ENCODE results near the gene EZR.

DNA sequence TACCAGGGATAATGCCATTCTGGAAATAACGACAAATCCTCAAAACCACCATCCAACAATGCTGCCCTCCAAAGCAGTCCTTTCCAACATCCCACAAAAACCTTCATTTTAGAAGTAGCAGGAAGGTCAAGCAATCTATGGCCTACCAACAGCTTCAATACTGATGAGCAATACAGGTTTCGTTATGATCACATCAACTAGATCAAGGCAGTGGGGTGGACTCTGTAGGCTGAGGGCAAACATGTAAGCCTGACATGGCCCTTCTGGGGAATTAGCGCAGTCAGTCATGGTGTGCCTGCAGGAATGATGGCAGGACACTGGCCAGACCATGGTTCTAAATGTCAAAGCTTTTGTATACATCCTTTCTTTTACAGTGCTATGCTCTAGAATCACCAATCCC is 41.7 kb downstream of the EZR start:
- TF ChIP-seq HDGF (IDR thresholded peaks at IDR 0.05), result no peak
- TF ChIP-seq, protein P1, sequence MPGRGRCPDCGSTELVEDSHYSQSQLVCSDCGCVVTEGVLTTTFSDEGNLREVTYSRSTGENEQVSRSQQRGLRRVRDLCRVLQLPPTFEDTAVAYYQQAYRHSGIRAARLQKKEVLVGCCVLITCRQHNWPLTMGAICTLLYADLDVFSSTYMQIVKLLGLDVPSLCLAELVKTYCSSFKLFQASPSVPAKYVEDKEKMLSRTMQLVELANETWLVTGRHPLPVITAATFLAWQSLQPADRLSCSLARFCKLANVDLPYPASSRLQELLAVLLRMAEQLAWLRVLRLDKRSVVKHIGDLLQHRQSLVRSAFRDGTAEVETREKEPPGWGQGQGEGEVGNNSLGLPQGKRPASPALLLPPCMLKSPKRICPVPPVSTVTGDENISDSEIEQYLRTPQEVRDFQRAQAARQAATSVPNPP (IDR thresholded peaks at IDR 0.05; ENCODE audit: borderline replicate concordance, insufficient read depth, insufficient read length), result no peak
- TF ChIP-seq NR1H2 (CRISPR knock-in tag; IDR thresholded peaks at IDR 0.05), result no peak
- TF ChIP-seq, protein P2, sequence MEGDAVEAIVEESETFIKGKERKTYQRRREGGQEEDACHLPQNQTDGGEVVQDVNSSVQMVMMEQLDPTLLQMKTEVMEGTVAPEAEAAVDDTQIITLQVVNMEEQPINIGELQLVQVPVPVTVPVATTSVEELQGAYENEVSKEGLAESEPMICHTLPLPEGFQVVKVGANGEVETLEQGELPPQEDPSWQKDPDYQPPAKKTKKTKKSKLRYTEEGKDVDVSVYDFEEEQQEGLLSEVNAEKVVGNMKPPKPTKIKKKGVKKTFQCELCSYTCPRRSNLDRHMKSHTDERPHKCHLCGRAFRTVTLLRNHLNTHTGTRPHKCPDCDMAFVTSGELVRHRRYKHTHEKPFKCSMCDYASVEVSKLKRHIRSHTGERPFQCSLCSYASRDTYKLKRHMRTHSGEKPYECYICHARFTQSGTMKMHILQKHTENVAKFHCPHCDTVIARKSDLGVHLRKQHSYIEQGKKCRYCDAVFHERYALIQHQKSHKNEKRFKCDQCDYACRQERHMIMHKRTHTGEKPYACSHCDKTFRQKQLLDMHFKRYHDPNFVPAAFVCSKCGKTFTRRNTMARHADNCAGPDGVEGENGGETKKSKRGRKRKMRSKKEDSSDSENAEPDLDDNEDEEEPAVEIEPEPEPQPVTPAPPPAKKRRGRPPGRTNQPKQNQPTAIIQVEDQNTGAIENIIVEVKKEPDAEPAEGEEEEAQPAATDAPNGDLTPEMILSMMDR (IDR thresholded peaks at IDR 0.05 in 2 of 3, conservative IDR thresholded peaks at IDR 0.05 in 1 of 3; ENCODE audit: insufficient read depth in 2 of 3, low read depth in 1 of 3, low read length in 3 of 3), result no peak
- TF ChIP-seq, protein P3, sequence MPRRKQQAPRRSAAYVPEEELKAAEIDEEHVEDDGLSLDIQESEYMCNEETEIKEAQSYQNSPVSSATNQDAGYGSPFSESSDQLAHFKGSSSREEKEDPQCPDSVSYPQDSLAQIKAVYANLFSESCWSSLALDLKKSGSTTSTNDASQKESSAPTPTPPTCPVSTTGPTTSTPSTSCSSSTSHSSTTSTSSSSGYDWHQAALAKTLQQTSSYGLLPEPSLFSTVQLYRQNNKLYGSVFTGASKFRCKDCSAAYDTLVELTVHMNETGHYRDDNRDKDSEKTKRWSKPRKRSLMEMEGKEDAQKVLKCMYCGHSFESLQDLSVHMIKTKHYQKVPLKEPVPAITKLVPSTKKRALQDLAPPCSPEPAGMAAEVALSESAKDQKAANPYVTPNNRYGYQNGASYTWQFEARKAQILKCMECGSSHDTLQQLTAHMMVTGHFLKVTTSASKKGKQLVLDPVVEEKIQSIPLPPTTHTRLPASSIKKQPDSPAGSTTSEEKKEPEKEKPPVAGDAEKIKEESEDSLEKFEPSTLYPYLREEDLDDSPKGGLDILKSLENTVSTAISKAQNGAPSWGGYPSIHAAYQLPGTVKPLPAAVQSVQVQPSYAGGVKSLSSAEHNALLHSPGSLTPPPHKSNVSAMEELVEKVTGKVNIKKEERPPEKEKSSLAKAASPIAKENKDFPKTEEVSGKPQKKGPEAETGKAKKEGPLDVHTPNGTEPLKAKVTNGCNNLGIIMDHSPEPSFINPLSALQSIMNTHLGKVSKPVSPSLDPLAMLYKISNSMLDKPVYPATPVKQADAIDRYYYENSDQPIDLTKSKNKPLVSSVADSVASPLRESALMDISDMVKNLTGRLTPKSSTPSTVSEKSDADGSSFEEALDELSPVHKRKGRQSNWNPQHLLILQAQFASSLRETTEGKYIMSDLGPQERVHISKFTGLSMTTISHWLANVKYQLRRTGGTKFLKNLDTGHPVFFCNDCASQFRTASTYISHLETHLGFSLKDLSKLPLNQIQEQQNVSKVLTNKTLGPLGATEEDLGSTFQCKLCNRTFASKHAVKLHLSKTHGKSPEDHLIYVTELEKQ (CRISPR knock-in tag; IDR thresholded peaks at IDR 0.05), result no peak
- no peak for TF ChIP-seq NFATC3 (IDR thresholded peaks at IDR 0.05)
- no peak for TF ChIP-seq BRCA1 (IDR thresholded peaks at IDR 0.05)
- no peak for TF ChIP-seq BRCA1 (CRISPR knock-in tag; IDR thresholded peaks at IDR 0.05)
- TF ChIP-seq ZFP36 (IDR thresholded peaks at IDR 0.05; ENCODE audit: low read depth, low read length, partially characterized antibody), result no peak
- no peak for TF ChIP-seq POLR2A (conservative IDR thresholded peaks at IDR 0.05)
- TF ChIP-seq SRSF7 (optimal IDR thresholded peaks at IDR 0.05; ENCODE audit: low read depth, low read length), result no peak
- TF ChIP-seq JUN (IDR thresholded peaks at IDR 0.05; ENCODE audit: borderline replicate concordance, low read depth, low read length), result no peak
- no peak for TF ChIP-seq JUN (CRISPR knock-in tag; IDR thresholded peaks at IDR 0.05; ENCODE audit: borderline replicate concordance)
- TF ChIP-seq SMAD1 (IDR thresholded peaks at IDR 0.05; ENCODE audit: low read depth, low read length, partially characterized antibody), result no peak
- TF ChIP-seq KHSRP (IDR thresholded peaks at IDR 0.05), result no peak
